RPMI7951 (cell line): ENCODE measurements around the gene RABGAP1. TPM values are rescaled to one million over a fixed set of nuclear protein-coding genes. Genes with fewer than 3 reads are reported as not detected.
"Not testable (repeated sequence)": the region's sequence is repeated elsewhere in the genome, so short reads cannot be mapped to it uniquely, and the experiment has no call there.

Source experiments
- DNase-seq: peaks from one replicate; pipeline ENCODE4 v3.0.0-alpha.2; 2012; ENCODE audit warnings: low read depth
- total RNA-seq: library from RNA; depleted of rRNA; stranded (reverse); fragments of >200 nt; shearing (Covaris generic); gene quantifications from 2 replicates; pipeline ENCODE4 v1.2.3, GENCODE V29; 2014; rRNA removed

The RABGAP1 gene
- total RNA-seq: 12.4 and 15.7 TPM in 2 replicates

DNA sequence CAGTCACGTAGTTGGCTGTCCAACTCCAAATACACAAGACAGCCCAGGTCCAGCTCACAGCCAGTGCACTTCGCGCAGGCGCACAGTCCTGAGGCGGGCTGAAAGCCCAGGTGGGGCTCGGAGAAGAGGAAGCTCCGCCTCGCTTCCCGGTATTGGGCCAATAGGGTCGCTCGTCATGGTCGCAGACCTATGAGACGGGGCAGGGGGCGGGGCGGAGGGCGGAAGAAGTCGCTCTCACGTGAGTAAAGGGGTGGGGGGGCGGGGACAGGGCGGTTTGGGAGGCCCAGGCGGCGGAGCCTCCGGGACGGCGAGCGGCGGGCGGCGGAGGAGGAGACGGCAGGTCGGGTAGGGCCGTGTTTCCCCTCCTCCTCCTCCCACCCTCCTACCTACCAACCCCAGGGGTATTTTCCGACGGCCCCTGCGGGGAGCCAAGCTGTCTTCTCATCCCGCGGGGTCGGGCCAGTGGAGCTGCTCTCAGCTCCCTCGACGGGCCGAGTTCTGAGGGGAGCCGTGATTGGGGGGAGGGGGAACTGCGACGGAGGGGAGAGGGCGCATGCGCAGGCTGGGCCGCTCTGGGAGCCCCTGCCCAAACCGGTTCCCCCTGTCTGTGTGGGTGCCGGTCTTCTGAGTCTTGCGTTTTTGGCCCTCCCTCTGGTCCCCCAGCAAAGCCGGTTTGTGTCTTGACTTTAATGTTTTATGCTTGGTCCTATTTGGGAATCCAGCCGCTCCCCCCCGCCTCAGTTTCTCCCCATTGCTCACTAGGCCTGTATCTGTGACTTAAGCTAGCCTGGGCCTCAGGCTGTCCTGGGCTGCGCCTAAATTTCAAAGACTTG lies at the start of gene RABGAP1:
TSS of gene RABGAP1 (plus strand) at position 272 of the 833 bp plus-strand sequence. CDS start 16,040 bp downstream, outside the sequence.
- peak; percentile 96 for DNase-seq

DNA sequence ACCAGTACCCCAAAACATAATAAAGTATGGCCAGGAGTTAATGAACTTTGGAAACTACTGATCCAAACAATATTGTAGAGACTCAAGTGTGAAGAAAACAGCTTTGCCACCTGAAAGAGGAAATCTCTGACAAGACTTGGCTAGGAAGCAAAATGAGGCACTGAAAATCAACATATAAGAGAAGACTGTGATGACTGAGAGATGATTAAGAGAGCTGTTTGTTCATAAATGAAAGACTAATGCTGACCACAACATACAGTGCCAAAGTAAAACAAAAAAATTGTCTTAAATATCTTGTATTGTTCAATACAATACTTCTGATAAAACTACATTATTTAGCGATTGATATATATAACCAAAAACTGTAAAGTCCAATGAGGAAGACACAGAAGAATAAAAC lies 42.9 kb upstream of the RABGAP1 start:
- no peak for DNase-seq

DNA sequence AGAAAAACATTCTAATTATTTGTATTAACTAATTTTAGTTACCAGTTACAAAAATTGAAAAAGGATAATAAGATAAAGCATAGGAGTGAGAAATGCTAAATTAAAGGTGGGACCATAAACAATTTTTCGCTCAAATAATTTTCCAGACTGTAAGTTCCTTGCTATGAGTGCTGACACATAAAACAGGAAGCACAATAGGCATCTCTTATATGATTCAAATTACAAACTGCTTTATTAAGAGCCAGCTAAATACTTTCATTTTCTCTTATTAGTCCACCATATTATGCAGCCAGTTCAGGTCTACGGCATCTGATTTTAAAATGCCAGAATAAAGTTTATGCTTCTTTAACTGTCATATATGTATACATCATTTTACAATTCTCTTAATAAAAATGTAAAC lies 40.0 kb upstream of the RABGAP1 start:
- DNase-seq: peak; percentile 6

DNA sequence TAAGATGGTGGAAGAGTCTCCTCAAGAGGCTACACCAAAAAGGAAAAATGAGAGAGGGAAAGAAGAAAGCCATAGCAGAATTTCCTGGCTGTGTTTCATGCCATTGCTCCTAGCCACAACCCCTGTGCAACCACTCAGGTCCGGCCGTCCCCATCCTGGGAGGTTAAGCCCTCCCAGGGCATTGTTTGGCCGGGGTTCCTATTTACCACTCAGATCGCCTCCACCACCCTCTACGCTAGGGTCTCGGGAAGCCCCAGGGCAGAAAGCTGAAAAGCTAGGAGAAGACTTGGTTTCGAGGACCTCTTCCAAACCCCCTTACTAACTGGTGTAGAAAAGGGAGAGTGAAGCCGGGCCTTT lies 36.4 kb upstream of the RABGAP1 start:
- peak; percentile 57 for DNase-seq

DNA sequence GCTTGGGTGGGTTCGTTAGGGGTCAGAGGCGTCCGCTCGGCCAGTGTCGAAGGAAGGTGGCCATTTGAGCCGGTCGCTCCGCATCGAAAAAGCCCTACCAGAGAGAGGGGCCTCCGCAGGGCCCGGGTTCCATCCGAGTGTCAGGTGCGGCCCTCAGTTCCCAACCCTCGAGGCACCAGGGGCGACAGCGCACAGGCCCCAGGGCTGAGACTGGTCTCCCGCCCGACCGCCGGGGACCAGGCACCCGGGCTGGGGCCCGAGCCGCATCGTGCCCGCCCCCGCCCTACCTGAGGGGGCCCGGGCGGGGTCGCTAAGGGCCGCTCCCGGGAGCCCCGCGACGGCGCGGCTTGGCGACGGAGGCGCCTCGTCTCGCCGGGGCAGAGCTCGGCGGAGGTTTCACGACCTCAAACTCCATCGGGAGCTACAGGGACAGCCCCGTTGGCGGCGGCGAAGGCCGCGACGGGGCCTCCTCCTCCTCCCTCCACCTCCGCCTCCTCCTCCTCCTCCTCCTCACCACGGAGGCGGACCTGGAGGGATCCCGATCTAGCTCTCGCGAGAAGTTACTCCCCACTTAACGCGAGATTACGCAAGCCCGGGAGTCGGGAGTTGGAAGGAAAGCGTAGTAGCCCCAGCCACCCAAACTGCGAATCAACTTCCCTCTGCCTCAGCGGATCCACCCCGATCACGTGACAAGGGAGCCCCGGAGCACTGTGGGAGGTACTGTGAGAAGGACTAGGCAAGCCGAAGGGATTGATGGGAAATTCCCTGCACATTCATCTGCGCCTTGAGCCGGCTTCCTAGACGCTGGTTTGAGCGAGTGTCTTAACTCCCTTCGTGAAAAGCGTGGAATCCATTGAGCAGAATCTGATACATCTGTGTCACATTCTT lies 35.8 kb upstream of the RABGAP1 start, which contains the start of gene RC3H2:
TSS of gene RC3H2 (minus strand) at position 537 of the 888 bp plus-strand sequence. CDS start 7,850 bp downstream, outside the sequence.
- peak; percentile 99 for DNase-seq

DNA sequence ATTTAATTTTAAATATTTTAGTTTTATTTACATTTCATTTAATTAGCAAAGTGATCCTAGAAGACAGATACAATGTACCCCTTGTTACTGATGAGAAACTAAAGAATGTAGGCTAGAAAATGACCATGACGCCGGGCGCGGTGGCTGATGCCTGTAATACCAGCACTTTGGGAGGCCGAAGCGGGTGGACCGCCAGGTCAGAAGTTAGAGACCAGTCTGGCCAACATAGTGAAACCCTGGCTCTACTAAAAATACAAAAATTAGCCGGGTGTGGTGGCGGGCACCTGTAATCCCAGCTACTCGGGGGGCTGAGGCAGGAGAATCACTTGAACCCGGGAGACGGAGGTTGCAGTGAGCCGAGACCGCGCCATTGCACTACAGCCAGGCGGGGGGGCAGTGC lies 34.7 kb upstream of the RABGAP1 start:
- not testable (repeated sequence) for DNase-seq

DNA sequence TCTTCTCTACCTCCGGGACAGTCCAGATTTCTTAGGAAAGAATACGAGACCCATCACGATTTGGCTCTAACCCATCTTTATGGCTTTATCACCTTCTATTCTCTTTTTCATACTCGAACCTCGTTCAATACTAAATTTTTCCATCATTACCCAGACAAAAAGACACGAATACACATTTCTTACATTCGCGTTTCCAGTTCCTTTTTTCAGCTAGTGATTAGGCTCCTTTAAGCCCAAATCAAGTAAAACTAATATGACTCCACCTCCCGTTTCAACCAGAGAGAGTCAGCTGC lies 28.2 kb upstream of the RABGAP1 start:
- no peak for DNase-seq

DNA sequence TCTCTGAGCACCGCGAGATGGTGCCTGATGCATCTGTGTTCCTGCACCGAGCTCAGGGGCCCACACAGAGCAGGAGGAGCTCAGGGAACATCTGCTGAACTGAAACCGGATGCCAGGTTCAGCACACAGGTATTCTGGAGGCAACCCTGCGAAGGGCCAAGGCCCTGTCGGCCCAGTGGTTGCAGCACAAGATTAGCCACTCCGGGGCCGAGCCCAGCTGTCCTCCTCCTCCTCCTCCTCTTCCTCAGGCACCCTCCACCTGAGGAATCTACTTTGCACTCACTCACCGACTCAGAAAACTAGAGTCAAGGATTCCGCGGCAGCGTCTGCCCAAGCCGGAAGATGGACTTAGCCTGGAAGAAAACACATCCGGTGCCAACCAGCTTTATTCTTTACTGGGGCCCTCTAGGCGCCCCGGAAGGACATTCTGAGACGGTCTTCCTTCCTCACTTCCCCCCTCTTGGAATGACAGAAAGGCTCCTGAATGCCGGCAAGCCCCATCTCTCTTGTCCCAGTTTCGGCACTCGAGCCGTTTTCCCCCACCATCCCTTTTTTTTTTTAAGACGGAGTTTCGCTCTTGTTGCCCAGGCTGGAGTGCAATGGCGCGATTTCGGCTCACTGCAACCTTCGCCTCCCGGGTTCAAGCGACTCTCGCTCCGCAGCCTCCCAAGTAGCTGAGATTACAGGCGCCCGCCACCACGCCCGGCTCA lies 27.7 kb upstream of the RABGAP1 start, which contains the start of gene ZBTB6:
TSS of gene ZBTB6 (minus strand) at position 360 of the 710 bp plus-strand sequence. CDS start 1,251 bp downstream, outside the sequence.
- peak; percentile 86 for DNase-seq

DNA sequence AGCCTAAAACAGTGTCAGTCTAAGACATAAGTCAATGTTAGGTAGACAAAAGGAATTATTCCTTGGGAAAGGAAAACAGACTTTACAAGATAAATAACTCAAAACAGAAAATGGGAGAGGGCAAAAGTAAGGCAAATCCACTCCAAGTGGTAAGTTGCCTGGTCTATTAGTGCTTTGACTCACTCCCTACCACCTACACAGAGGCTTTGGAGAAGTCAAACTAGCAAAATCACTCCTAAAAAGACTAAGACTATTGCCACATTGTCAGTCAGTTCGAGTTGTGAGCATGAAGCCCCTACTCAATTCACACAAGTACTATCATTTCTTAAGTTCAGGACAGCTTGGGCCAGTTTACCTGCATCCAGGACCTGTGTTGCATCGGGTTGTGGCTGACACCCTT lies 22.5 kb upstream of the RABGAP1 start:
- DNase-seq: no peak

DNA sequence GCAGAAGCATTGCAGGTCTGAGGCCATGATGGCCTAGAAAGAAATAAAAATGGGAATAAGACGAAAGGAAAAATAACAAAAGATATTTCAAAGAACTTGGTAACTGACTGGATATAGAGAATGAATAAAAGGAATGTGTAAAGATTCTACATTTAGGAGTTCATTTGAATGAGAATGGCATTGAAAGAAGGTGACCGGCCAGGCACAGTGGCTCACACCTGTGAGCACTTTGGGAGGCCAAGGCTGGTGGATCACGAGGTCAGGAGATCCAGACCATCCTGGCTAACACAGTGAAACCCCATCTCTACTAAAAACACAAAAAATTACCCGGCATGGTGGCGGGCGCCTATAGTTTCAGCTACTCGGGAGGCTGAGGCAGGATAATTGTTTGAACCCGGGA lies 18.1 kb upstream of the RABGAP1 start:
- DNase-seq: no peak

DNA sequence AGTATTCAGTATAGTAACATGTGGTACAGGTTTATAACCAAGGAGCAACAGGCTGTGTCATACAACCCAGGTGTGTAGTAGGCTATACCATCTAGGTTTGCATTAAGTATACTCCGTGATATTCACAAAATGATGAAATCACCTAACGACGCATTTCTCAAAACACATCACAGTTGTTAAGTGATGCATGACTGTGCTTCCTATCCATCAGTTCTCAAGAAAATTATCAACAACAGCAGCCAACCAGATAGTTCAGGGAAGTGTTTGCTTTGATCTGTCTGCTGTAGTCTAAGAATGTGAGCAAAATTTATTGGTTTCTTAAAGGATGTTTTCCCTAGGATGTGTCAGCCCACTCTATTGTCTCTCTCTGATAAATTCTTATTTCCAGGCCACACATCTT lies 16.9 kb upstream of the RABGAP1 start:
- DNase-seq: no peak

DNA sequence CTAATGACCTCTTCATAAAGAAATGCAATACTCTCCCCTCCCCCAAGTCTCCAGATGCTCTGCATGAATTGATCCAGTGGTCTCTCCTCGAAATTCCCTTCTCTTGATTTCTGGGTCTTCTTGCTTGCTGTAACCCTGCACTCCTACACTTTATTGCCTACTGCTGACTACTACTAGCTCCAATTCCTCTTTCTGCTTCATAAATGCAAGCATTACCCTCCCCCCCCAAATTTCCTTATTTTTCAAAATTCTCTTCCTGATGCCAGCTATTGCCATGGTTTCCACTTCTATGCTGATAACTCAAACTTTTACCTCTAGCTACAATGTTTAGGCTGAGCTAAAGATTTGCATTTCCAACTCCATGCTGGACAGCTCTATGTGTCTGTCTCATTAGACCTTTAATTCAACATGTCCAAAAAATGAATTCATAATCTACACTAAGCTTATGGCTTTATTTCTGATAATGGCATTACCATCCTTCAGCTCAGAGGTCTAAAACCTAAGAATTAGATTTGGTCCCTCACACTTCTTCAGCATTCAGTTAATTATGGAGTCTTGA lies 10.9 kb upstream of the RABGAP1 start:
- DNase-seq: no peak

DNA sequence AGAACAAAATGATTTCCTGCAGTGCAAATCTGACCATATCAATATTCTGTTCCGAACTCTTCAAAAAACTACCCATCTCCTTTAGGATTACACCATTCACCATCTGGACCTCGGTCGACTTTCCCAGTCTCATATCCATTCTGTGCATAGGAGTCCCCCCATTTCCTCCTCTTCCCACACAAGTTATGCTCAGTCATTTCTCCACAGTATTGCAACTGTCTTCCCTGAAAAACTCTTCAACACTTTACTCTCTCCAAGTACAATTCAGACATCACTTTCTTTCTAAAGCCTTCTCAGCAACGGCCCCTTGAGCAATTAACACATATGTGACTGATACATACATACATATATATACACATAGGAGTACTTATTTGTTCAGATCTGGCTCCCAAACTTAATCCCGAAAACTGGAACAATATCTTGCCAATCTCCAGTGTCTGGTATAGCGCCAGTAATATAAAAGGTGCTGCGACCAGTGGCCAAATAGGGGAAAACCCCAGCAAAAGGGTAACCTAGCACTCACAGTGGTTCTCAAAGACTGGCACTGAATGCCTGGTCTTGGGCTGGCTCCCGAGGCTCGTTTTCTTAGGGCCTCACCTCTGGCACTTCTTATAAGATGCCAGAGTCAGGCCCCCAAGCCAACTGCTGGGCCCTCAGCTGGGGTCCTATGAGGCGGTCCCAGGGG lies 10.1 kb upstream of the RABGAP1 start:
- no peak for DNase-seq

DNA sequence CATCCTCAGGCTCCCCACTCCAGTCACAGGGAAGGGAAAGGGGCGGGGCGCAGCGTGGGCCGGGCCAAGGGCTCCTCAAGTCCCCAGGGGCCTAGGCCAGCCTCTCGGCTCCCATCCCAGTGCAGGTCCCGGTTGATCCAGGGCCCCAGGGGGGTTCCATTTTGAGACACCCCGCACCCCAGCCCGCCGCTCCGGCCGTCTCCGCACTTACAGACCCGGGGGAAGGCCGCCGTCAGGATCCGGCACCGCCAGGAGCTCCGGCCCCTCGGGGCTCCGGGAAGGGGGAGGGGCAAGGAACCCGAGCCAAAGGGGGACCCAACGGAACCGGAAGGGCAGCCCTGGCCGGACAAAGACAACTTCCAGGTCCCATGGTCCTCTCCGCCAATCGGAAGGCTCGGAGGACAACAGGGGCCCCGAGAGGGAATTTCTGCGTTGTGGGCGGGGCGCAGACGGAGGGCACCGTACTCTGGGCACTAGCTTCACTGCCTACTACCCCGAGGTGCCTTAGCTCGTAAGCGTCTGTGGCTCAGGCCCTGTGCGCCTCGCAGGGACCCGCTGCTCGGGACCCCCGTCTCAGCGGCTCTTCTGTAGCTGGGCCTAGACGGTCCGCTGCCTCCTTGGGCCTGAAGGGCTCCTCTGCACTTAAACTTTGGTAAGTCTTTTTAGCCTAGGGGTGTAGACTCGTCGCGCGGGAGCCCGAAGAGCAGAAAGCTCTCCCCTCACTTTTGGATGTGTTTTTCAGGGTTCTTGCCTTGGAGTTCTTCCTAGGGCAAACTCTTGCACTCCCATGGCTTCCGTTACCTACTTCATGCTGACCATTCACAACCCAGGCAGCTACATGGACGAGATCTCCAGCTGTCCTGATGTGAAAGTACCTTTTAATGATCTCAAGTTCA lies 9.3 kb upstream of the RABGAP1 start, which contains the start of gene ZBTB26:
TSS of gene ZBTB26 (minus strand) at position 287 of the 896 bp plus-strand sequence. CDS start 11,578 bp downstream, outside the sequence.
- peak; percentile 93 for DNase-seq

DNA sequence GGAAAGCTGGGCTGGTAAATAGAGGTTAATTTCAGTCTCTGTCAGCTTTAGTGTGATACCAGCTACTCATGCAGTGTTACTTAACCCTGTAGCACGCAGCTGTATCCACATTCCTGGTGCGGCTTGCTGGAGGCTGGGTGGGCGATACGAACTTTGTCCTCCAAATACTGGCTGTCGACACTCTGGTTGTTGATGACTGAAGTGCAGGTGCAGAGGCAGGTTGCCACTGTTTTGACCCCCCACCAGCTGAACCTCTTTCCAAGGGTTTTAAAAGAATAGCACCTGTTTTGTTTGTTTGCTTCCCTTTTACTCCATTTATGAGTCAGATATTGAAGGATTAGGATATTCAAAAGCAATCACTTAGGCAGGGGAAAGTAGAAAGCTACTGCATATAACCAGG lies 4.4 kb upstream of the RABGAP1 start:
- no peak for DNase-seq

DNA sequence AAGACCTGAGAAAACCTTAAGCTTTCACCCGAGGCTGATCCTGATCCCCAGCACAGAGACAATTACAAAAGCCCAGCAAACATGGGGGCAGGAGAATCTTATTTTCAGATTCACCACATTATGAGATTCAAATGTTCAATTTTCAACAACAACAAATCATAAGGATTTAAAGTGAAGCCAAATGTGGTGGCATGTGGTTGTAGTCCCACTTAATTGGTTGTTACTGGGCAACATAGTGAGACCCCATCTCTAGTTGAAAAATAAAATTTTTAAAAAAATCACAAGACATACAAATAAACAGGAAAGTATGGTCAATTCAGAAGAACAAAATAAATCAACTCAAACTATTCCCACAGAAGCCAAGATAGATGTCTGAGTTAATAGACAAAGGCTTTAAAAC lies 3.9 kb upstream of the RABGAP1 start:
- DNase-seq: no peak

DNA sequence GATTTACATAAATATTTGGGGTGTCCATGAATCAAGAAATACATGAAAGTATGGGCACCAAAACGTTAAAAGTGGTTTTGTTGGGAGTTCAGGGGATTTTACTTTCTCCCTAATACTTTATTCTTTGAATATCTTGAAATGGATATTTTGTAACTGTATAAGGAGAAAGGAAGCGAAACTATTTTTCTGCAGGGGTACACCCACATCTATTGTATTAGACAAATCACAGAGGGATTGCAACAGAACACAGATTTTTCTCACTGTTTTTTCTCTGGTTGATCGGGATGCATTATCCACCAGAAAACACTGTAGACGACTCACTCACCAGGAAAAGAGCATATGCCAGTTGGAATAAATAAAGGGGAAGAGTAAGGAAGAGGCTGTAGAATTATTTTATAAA lies 1.2 kb upstream of the RABGAP1 start:
- no peak for DNase-seq

DNA sequence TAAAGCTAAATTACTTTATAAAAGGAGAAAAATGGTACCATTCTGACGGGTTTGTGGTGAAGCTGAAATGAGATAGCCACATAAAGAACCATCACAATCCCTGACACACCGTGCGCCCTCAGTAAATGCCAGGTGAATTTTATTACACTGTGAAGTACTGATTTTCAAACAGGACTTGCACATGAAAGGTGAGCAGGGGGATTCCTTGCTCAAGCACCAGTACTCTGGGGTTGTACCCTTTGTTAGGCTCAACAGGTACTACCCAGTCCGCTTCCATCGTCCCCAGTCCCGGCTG lies 419 bp upstream of the RABGAP1 start:
- no peak for DNase-seq

DNA sequence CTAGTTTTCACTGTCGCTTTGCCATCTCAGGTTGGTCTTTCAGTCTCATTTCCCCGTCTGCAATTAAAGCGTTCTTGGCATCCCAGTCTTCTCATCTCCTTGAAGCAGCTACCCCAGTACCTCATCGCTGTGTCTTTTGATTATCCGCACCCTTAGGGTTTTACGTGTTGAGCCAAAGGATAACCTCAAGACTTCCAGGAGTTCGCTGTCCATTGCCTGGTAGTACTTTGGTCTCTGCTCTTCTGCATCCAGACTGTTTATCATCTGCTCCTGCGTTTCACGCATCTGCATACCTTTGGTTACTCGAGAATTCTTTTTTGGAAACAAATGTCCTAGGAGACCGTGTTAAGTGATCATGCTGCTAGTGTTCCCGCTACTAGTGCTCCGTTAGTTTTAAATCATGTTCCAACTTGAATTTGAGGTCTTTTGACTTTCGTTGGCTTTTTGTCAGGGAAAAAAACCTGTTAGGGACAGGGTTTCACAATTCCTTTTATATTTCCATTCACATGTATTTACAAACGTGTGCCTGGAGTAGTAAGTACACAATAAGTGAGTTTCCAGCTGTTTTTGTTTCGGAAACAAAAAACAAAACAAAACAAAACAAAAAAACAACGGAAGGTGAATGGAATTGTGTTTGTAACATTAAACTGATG lies 888 bp downstream of the RABGAP1 start:
- DNase-seq: peak; percentile 28
